ENCODE results near the gene USP3. TPM values are rescaled to one million over a fixed set of nuclear protein-coding genes. Genes with fewer than 3 reads are reported as not detected.
A peak's percentile ranks its signal among the peaks of the same experiment; 100 is the strongest.
"Not testable (repeated sequence)": the region's sequence is repeated elsewhere in the genome, so short reads cannot be mapped to it uniquely, and the experiment has no call there.

Gene USP3
- total RNA-seq, 4 donors from 2014 or later: 27.3 to 52.8 (median 32.2) TPM

- Histone ChIP-seq H3K27ac (no peak overlapping the region), H3K9me3 (no peaks in the 10 kb centered on the region), H3K4me3 (no peak overlapping the region), H3K27me3 (no peaks in the 10 kb centered on the region), H3K4me1 (peaks cover 0 to 55% (median 24%) of the 10 kb centered on the region in 3 donors), H3K36me3 (no peaks in the 10 kb centered on the region)
- 82 to 90% methylated on average over 4 to 6 of the region's 6 CpGs for WGBS, 2 donors
- TF ChIP-seq POLR2A (IDR thresholded peaks at IDR 0.05) (no peak), CTCF (IDR thresholded peaks at IDR 0.05) (no peak)
- intact Hi-C loops (cut with DNase I): no loop called here
- DNase-seq: no peak
Observed at GRCh38 chr15:63484433-63485186, 19.8 kb upstream of the USP3 start.

- Histone ChIP-seq H3K9me3 (no peaks in the 10 kb centered on the region), H3K4me3 (peak overlapping the region in 1 of 4 donors; percentile 26), H3K27me3 (no peaks in the 10 kb centered on the region), H3K27ac (peak overlapping the region in 2 of 4 donors; percentile 1 to 55), H3K4me1 (peaks cover 0 to 41% (median 21%) of the 10 kb centered on the region in 3 donors), H3K36me3 (no peaks in the 10 kb centered on the region)
- no peak for TF ChIP-seq POLR2A (IDR thresholded peaks at IDR 0.05)
- TF ChIP-seq CTCF (IDR thresholded peaks at IDR 0.05): peak; percentile 80 to 95 (median 90)
- 19 to 25% methylated on average over 15 to 16 of the region's 16 CpGs for WGBS, 2 donors
- DNase-seq: peak; percentile 45
- intact Hi-C loops (cut with DNase I): no loop called here
Observed at GRCh38 chr15:63487076-63487757, 17.2 kb upstream of the USP3 start.

- 72 to 76% methylated on average over 9 of the region's 10 CpGs for WGBS, 2 donors
- peak overlapping the region in 1 of 4 donors; percentile 26 for H3K4me3 ChIP-seq
- H3K9me3 ChIP-seq; DNase-seq; intact Hi-C loops (cut with DNase I); H3K27me3 ChIP-seq; H3K36me3 ChIP-seq: not testable (repeated sequence)
- H3K27ac ChIP-seq: peak overlapping the region in 1 of 4 donors; percentile 1
- H3K4me1 ChIP-seq: peaks cover 0 to 41% (median 24%) of the 10 kb centered on the region in 3 donors
Observed at GRCh38 chr15:63487758-63488397, 16.5 kb upstream of the USP3 start.

- H3K27me3 ChIP-seq: no peaks in the 10 kb centered on the region
- peaks cover 0 to 35% (median 19%) of the 10 kb centered on the region in 3 donors for H3K4me1 ChIP-seq
- H3K36me3 ChIP-seq: no peaks in the 10 kb centered on the region
- H3K27ac ChIP-seq: no peak overlapping the region
- intact Hi-C loops (cut with DNase I): no loop called here
- TF ChIP-seq POLR2A (IDR thresholded peaks at IDR 0.05): no peak
- no peak for TF ChIP-seq CTCF (IDR thresholded peaks at IDR 0.05)
- 79 to 93% methylated on average over 6 to 8 of the region's 8 CpGs for WGBS, 2 donors
- H3K4me3 ChIP-seq: no peak overlapping the region
- no peaks in the 10 kb centered on the region for H3K9me3 ChIP-seq
- no peak for DNase-seq
Observed at GRCh38 chr15:63488398-63488960, 15.9 kb upstream of the USP3 start.

- 79 to 93% methylated on average over 5 of the region's 5 CpGs for WGBS, 2 donors
- no peak for DNase-seq
- Histone ChIP-seq H3K4me3 (no peak overlapping the region), H3K9me3 (no peaks in the 10 kb centered on the region), H3K36me3 (no peaks in the 10 kb centered on the region), H3K27ac (no peak overlapping the region), H3K4me1 (peaks cover 0 to 27% (median 14%) of the 10 kb centered on the region in 3 donors), H3K27me3 (no peaks in the 10 kb centered on the region)
- TF ChIP-seq CTCF (IDR thresholded peaks at IDR 0.05) (no peak), POLR2A (IDR thresholded peaks at IDR 0.05) (no peak)
- intact Hi-C loops (cut with DNase I): no loop called here
Observed at GRCh38 chr15:63489352-63489751, 15.0 kb upstream of the USP3 start.

Data from esophagus squamous epithelium (tissue), 5 donors.